Right renal pelvis (tissue), 4 donors: ENCODE measurements around the gene EIF4G3. TPM values are rescaled to one million over a fixed set of nuclear protein-coding genes. Genes with fewer than 3 reads are reported as not detected.
"Not testable (repeated sequence)": the region's sequence is repeated elsewhere in the genome, so short reads cannot be mapped to it uniquely, and the experiment has no call there.

ENCODE experiments used
- DNase-seq, 4 donors: peaks; one replicate each; pipeline ENCODE4 v3.0.0-alpha.2; 2013; ENCODE audit warnings: low read depth in 4 of 4, low spot score in 3 of 4, missing footprints in 1 of 4
- polyA plus RNA-seq, 4 donors: library from polyadenylated mRNA; unstranded; fragments of 120-200 nt; gene quantifications; one replicate each; pipeline ENCODE4 v1.2.1, GENCODE V29; 2013; ENCODE audit not compliant: insufficient read length in 4 of 4

The EIF4G3 gene
- polyA plus RNA-seq, 4 donors, result 64.4 to 76.1 (median 72.2) TPM

GRCh38 chr1:21188235-21188634, 11.5 kb upstream of the EIF4G3 start:
- no peak for DNase-seq

- no peak for DNase-seq
Observed at GRCh38 chr1:21185221-21185731, 8.6 kb upstream of the EIF4G3 start.

DNA sequence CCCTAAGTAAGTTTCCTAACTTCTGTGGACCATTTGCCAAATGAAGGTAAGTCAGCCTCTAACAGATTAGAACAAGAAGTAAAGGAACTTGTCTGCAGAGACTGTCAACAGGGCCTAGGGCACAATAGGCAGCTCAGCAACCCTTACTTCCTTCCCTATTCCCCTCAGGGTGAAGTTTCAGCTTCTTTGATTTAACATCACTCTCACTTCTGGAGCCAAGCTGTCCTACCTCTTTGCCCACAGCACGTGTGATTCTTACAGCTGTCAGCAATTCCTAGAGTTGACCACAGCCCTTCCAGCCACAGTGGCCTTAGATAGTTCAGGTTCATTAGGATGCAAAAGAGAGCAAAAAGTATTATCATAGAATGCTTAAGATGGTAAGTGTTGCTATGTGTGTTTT, 7.6 kb upstream of the EIF4G3 start:
- DNase-seq, result no peak

- no peak for DNase-seq
Observed at GRCh38 chr1:21182181-21182731, 5.6 kb upstream of the EIF4G3 start.

- DNase-seq, result not testable (repeated sequence)
Observed at GRCh38 chr1:21178271-21178670, 1.6 kb upstream of the EIF4G3 start.

GRCh38 chr1:21175670-21176581, 771 bp downstream of the EIF4G3 start:
- no peak for DNase-seq

GRCh38 chr1:21175324-21175669, 1.4 kb downstream of the EIF4G3 start:
- no peak for DNase-seq

GRCh38 chr1:21174654-21175323, 1.9 kb downstream of the EIF4G3 start:
- DNase-seq, result no peak

- DNase-seq, result no peak
Observed at GRCh38 chr1:21174230-21174629, 2.5 kb downstream of the EIF4G3 start.

DNA sequence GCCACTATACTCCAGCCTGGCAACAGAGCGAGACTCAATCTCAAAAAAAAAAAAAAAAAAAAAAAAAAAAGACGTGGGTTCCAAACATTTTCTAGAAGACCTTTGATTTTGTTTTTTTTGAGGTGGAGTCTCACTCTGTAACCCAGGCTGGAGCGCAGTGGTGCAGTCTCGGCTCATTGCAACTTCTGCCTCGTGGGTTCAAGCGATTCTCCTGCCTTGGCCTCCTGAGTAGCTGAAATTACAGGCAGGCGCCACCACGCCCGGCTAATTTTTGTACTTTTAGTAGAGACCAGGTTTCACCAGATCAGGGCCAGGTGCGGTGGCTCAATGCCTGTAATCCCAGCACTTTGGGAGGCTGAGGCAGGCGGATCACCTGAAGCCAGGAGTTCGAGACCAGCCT, 3.6 kb downstream of the EIF4G3 start:
- DNase-seq, result not testable (repeated sequence)

DNA sequence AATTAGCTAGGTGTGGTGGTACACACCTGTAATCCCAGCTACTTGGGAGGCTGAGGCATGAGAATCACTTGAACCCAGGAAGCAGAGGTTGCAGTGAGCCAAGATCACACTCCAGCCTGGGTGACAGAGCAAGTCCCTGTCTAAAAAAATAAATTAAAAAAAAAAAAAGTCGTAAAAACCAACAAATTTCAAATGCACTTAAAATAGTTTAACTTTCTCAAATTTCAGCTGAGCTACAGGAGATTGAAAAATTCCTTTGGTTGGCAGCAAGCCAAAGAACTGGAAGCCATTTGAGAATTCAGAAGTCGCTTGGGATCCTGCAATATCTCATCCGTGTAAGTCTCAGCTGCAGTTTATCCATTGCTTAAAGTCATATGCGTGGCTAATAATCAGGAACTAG, 5.9 kb downstream of the EIF4G3 start:
- DNase-seq, result peak in 1 of 4 donors; percentile 66

- DNase-seq, result no peak
Observed at GRCh38 chr1:21168444-21168843, 8.3 kb downstream of the EIF4G3 start.

GRCh38 chr1:21165646-21166045, 11.1 kb downstream of the EIF4G3 start:
- DNase-seq, result no peak

DNA sequence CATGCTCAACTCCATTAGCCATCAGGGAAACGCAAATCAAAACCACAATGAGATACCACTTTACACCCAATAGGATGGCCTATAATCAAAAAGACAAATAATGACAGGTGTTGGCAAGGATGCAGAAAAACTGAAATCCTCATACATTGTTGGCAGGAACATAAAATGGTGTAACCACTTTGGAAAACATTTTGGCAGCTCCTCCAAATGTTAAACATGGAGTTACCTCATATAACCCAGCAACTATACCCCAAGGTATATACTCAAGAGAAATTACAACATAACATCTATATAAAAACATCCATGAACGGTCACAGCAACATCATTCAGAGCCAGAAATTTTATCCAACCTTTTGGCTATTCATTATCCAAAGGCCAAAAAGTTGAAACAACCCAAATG, 11.6 kb downstream of the EIF4G3 start:
- no peak for DNase-seq

DNA sequence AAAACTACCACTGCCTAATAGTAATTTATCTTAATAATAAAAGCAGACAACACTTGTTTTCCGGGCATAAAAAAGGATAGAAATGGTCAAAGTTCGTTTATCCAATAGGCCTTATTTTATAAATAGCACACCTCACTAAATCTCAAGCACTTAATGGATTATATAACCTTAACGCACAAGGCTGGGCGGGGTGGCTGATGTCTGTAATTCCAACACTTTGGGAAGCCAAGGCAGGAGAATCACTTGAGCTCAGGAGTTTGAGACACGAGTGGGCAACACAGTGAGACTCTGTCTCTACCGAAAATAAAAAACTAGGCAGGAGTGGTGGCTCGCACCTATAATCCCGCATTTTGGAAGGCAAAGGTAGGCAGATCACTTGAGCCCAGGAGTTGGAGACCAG, 12.4 kb downstream of the EIF4G3 start:
- no peak for DNase-seq

GRCh38 chr1:21162740-21163464, 13.8 kb downstream of the EIF4G3 start:
- no peak for DNase-seq

GRCh38 chr1:21161842-21162241, 14.9 kb downstream of the EIF4G3 start:
- DNase-seq, result no peak

DNA sequence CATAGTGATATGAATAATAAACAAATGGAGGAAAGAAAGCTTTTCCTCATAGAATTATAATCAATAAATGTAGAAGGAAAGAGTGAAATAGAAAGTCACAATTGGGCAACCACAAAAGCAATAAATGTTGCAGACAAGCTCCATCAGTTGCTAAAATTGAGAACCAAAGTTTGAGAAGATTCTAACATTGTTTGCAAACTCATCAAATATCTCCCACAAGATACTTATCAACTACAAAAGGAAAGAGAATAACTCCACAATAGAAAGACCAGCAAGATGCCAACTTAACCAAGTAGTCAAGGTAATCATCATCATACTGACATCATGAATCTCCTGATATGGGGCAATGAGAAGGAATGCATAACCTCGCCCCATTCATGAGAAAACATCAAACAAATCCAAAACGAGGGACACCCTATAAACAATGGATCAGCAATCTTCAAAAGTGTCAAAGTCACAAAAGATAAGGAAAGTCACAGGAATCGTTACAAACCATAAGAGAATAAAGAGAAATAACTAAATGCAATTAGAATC, 16.4 kb downstream of the EIF4G3 start:
- no peak for DNase-seq

DNA sequence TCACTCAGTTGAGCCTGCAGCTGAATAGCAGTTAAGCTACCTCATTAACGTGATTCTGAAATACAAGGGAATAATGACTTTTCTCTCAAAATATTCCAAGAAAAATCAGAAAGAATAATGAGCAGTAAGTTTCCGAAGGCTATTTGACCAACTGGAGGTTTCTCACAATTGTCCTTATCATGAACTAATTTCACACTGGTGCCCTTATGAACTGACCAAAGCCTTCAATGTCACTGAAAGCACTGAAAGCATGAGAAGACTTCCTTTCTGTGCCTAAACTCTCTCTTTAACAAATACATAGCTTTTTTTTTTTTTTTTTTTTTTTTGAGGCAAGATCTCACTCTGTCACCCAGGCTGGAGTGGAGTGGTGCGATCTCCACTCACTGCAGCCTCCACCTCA, 18.8 kb downstream of the EIF4G3 start:
- no peak for DNase-seq

- DNase-seq, result no peak
Observed at GRCh38 chr1:21157054-21157453, 19.6 kb downstream of the EIF4G3 start.

- no peak for DNase-seq
Observed at GRCh38 chr1:21156019-21156418, 20.7 kb downstream of the EIF4G3 start.
